ENCODE measurements around the gene RPL10. TPM values are rescaled to one million over a fixed set of nuclear protein-coding genes. Genes with fewer than 3 reads are reported as not detected.
A peak's percentile ranks its signal among the peaks of the same experiment; 100 is the strongest.

The RPL10 gene
- total and polyA plus RNA-seq, 7 experiments from 2014 or later, result 2,926 to 7,439 (median 5,067) TPM

DNA sequence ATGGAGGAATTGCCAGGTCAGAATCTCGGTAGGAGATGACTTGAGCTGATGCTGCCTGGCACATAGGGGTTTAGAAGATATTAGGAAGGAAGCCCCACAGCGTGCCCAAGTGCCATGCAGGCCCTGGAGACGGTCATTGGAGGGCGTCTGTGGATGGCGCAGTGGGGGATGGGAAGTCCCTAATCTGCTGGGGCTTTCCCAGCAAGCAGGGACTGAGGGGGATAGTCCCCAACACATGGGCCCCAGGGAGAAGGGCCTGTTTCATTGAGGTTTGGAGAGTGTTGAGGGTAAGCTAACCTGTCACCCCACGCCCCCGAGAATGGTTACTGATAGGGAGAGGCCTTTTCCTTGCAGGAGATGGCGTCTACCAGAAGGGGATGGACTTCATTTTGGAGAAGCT lies 21.0 kb downstream of the RPL10 start:
- ATAC-seq, result no peak
- Histone ChIP-seq H3K27ac (ENCODE audit: low read depth, low read length) (no peak overlapping the region), H3K4me3 (ENCODE audit: low read length) (no peak overlapping the region), H3K36me3 (ENCODE audit: control insufficient read depth in 2 of 3, insufficient read depth in 3 of 3, low read length in 3 of 3) (no peaks in the 10 kb centered on the region), H3K4me1 (ENCODE audit: control insufficient read depth in 2 of 2, insufficient read depth in 2 of 2, low read length in 2 of 2) (no peaks in the 10 kb centered on the region), H3K27me3 (ENCODE audit: control insufficient read depth in 2 of 2, insufficient read depth in 2 of 2, low read length in 2 of 2) (no peaks in the 10 kb centered on the region), H3K9me3 (ENCODE audit: control insufficient read depth in 2 of 3, low read length in 3 of 3) (no peaks in the 10 kb centered on the region)
- H3K36me3 Mint-ChIP-seq, result peaks cover 0 to 9% (median 3%) of the 10 kb centered on the region in 5 donors
- ChIA-PET CTCF (no interaction called here), POLR2A (interaction anchor here (0.5 kb wide), 1 partner anchor 97 kb away, joined by 3 read pairs; the partner anchor contains the start of gene FAM3A)
- no peaks in the 10 kb centered on the region for H3K27me3 Mint-ChIP-seq
- intact Hi-C loops (cut with micrococcal nuclease), result no loop called here
- H3K27ac Mint-ChIP-seq, result no peak overlapping the region
- DNase-seq, result no peak
- H3K4me1 Mint-ChIP-seq, result peaks cover 0 to 9% (median 4%) of the 10 kb centered on the region in 7 donors
- H3K9me3 Mint-ChIP-seq, result no peaks in the 10 kb centered on the region
- no peak overlapping the region for H3K4me3 Mint-ChIP-seq

DNA sequence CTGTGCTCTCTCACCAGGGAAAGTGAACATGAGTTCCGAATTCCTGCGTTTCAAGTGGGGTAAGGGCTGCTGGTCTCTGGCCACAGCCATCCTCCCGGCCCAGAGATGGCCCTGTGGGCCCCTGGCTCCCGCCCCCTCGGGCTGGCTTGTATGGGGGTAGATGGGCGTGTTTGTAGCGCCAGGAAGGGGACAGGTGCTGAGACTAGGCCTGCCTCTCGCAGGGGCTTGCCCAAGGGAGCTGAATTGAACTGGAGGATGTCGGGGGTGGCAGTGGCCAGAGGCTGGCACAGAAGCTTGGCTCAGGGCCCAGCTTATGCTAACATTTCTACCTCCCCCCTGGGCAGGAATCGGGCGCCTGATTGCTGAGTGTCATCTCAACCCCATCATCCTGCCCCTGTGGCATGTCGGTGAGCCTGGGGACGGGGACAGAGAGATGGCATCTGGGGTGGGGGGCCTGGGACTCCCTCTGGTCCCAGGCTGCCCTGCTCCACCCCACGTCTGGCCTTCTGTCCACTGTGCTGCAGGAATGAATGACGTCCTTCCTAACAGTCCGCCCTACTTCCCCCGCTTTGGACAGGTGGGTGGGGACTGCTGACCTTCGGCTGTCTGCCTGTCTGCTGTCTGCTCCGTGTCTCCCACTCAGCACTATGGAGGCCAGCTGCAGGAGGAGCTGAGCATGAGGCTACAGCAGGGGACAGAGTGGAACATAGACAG lies 21.7 kb downstream of the RPL10 start:
- H3K4me3 Mint-ChIP-seq, result no peak overlapping the region
- no peak overlapping the region for H3K27ac ChIP-seq (ENCODE audit: low read depth, low read length)
- no peaks in the 10 kb centered on the region for H3K4me1 ChIP-seq (ENCODE audit: control insufficient read depth in 2 of 2, insufficient read depth in 2 of 2, low read length in 2 of 2)
- H3K9me3 Mint-ChIP-seq, result no peaks in the 10 kb centered on the region
- H3K27ac Mint-ChIP-seq, result no peak overlapping the region
- ChIA-PET POLR2A (interaction anchor here (2.1 kb wide), 1 partner anchor 21 kb away, joined by 7 read pairs; no protein-coding TSS in a partner anchor), CTCF (no interaction called here)
- H3K4me1 Mint-ChIP-seq, result peaks cover 0 to 12% (median 4%) of the 10 kb centered on the region in 7 donors
- intact Hi-C loops (cut with micrococcal nuclease), result no loop called here
- H3K4me3 ChIP-seq (ENCODE audit: low read length), result no peak overlapping the region
- no peaks in the 10 kb centered on the region for H3K27me3 Mint-ChIP-seq
- H3K36me3 ChIP-seq (ENCODE audit: control insufficient read depth in 2 of 3, insufficient read depth in 3 of 3, low read length in 3 of 3), result no peaks in the 10 kb centered on the region
- H3K9me3 ChIP-seq (ENCODE audit: control insufficient read depth in 2 of 3, low read length in 3 of 3), result no peaks in the 10 kb centered on the region
- DNase-seq (no peak), ATAC-seq (no peak)
- H3K27me3 ChIP-seq (ENCODE audit: control insufficient read depth in 2 of 2, insufficient read depth in 2 of 2, low read length in 2 of 2), result no peaks in the 10 kb centered on the region
- H3K36me3 Mint-ChIP-seq, result peaks cover 0 to 9% (median 3%) of the 10 kb centered on the region in 5 donors

GRCh38 chrX:154420402-154420756 lies 22.2 kb downstream of the RPL10 start:
- Histone ChIP-seq H3K27me3 (ENCODE audit: control insufficient read depth in 2 of 2, insufficient read depth in 2 of 2, low read length in 2 of 2) (no peaks in the 10 kb centered on the region), H3K27ac (ENCODE audit: low read depth, low read length) (no peak overlapping the region), H3K4me3 (ENCODE audit: low read length) (no peak overlapping the region), H3K9me3 (ENCODE audit: control insufficient read depth in 2 of 3, low read length in 3 of 3) (no peaks in the 10 kb centered on the region), H3K36me3 (ENCODE audit: control insufficient read depth in 2 of 3, insufficient read depth in 3 of 3, low read length in 3 of 3) (no peaks in the 10 kb centered on the region), H3K4me1 (ENCODE audit: control insufficient read depth in 2 of 2, insufficient read depth in 2 of 2, low read length in 2 of 2) (no peaks in the 10 kb centered on the region)
- no peak overlapping the region for H3K27ac Mint-ChIP-seq
- intact Hi-C loops (cut with micrococcal nuclease), result no loop called here
- no peak for ATAC-seq
- peaks cover 0 to 7% (median 1%) of the 10 kb centered on the region in 5 donors for H3K36me3 Mint-ChIP-seq
- ChIA-PET CTCF (no interaction called here), POLR2A (interaction anchor here (0.5 to 2.1 kb wide), 3 partner anchors 9 to 45 kb away, joined by 3 to 7 read pairs (median 5); no protein-coding TSS in a partner anchor)
- no peaks in the 10 kb centered on the region for H3K9me3 Mint-ChIP-seq
- H3K4me1 Mint-ChIP-seq, result peaks cover 0 to 12% (median 4%) of the 10 kb centered on the region in 7 donors
- H3K27me3 Mint-ChIP-seq, result no peaks in the 10 kb centered on the region
- H3K4me3 Mint-ChIP-seq, result no peak overlapping the region
- no peak for DNase-seq

- H3K4me3 Mint-ChIP-seq, result peak overlapping the region in 4 of 10 donors; percentile 34 to 84 (median 80)
- H3K27me3 Mint-ChIP-seq, result no peaks in the 10 kb centered on the region
- peak overlapping the region in 2 of 9 donors; percentile 72 to 80 for H3K27ac Mint-ChIP-seq
- POLR2A ChIA-PET, result interaction anchor here (0.6 to 2.2 kb wide), 7 partner anchors 27 to 115 kb away, joined by 3 to 13 read pairs (median 6); partner anchors contain the start of genes RPL10 and SLC10A3
- H3K4me1 Mint-ChIP-seq, result peaks cover 7 to 40% (median 25%) of the 10 kb centered on the region in 7 donors
- ATAC-seq, result no peak
- CTCF ChIA-PET, result interaction anchor here (0.6 to 0.7 kb wide), 2 partner anchors 54 to 57 kb away, joined by 3 read pairs; no protein-coding TSS in a partner anchor
- no peaks in the 10 kb centered on the region for H3K9me3 Mint-ChIP-seq
- peaks cover 0 to under 1% (median 0%) of the 10 kb centered on the region in 3 experiments for H3K36me3 ChIP-seq (ENCODE audit: control insufficient read depth in 2 of 3, insufficient read depth in 3 of 3, low read length in 3 of 3)
- no peak for DNase-seq
- intact Hi-C loops (cut with micrococcal nuclease), result no loop called here
- H3K9me3 ChIP-seq (ENCODE audit: control insufficient read depth in 2 of 3, low read length in 3 of 3), result no peaks in the 10 kb centered on the region
- no peak overlapping the region for H3K4me3 ChIP-seq (ENCODE audit: low read length)
- H3K36me3 Mint-ChIP-seq, result peaks cover 0 to 8% (median 0%) of the 10 kb centered on the region in 5 donors
- no peaks in the 10 kb centered on the region for H3K27me3 ChIP-seq (ENCODE audit: control insufficient read depth in 2 of 2, insufficient read depth in 2 of 2, low read length in 2 of 2)
- H3K27ac ChIP-seq (ENCODE audit: low read depth, low read length), result peak overlapping the region; percentile 81
- H3K4me1 ChIP-seq (ENCODE audit: control insufficient read depth in 2 of 2, insufficient read depth in 2 of 2, low read length in 2 of 2), result peaks cover 0 to 4% of the 10 kb centered on the region in 2 donors
Measured at GRCh38 chrX:154426916-154427770, 29.0 kb downstream of the RPL10 start.

DNA sequence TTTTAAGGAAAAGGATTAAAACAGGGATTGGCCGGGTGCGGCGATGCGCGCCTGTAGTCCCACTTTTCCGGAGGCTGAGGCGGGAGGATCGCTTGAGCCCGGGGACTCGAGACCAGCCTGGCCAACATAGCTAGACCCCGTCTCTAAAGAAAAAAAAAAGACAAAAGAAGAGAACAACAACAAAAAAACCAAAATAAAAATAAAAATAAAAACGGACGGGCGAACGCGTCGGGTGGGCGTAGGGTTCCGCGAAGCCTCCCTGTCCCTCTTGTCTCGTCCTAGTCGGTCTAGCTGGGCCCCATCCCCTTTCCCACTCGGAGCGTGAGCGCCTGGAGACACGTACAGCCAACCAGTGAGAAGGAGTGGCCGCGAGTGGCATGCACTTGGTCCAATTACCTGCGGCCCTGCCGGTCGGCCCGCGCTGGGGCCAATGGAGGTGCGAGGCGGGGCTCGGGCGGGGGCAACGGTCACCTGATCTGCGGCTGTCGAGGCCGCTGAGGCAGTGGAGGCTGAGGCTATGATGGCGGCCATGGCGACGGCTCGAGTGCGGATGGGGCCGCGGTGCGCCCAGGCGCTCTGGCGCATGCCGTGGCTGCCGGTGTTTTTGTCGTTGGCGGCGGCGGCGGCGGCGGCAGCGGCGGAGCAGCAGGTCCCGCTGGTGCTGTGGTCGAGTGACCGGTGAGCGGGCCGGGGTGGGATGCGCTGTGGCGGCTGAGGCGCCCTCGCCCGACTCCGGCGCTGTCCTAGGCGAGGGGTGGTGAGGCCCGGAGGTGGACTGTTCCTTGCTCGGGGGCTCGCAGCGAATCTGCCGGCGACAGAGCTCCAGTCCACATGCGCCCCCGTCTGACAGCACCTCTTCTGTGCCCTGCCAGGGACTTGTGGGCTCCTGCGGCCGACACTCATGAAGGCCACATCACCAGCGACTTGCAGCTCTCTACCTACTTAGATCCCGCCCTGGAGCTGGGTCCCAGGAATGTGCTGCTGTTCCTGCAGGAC lies 30.3 kb downstream of the RPL10 start, which contains the start of gene ATP6AP1:
Gene ATP6AP1, plus strand, starts transcription at position 502 of the 996 bp plus-strand sequence. Its CDS starts 16 bp downstream, at position 518.
- peak; percentile 98 for ATAC-seq
- H3K27ac ChIP-seq (ENCODE audit: low read depth, low read length), result peak within 1 kb of the TSS; percentile 81
- H3K36me3 Mint-ChIP-seq, result peaks cover 0 to 8% (median 0%) of the 10 kb centered on the region in 5 donors
- peak within 1 kb of the TSS; percentile 76 to 91 (median 82) for H3K27ac Mint-ChIP-seq
- peaks cover 0 to under 1% (median 0%) of the 10 kb centered on the region in 11 donors for H3K9me3 Mint-ChIP-seq
- no peaks in the 10 kb centered on the region for H3K27me3 ChIP-seq (ENCODE audit: control insufficient read depth in 2 of 2, insufficient read depth in 2 of 2, low read length in 2 of 2)
- H3K4me3 ChIP-seq (ENCODE audit: low read length), result peak within 1 kb of the TSS; percentile 55
- H3K4me1 ChIP-seq (ENCODE audit: control insufficient read depth in 2 of 2, insufficient read depth in 2 of 2, low read length in 2 of 2), result peaks cover 0 to 4% of the 10 kb centered on the region in 2 donors
- peak; percentile 72 to 90 (median 85) for DNase-seq
- no peaks in the 10 kb centered on the region for H3K27me3 Mint-ChIP-seq
- peaks cover 7 to 39% (median 24%) of the 10 kb centered on the region in 7 donors for H3K4me1 Mint-ChIP-seq
- intact Hi-C loops (cut with micrococcal nuclease), result loop anchor here (1.0 kb wide), 3 partner anchors 8 to 57 kb away; no protein-coding TSS in a partner anchor
- CTCF ChIA-PET, result interaction anchor here (0.7 to 1.6 kb wide), 2 partner anchors 55 to 418 kb away, joined by 3 to 5 read pairs; no protein-coding TSS in a partner anchor
- no peaks in the 10 kb centered on the region for H3K9me3 ChIP-seq (ENCODE audit: control insufficient read depth in 2 of 3, low read length in 3 of 3)
- peak within 1 kb of the TSS; percentile 77 to 86 (median 82) for H3K4me3 Mint-ChIP-seq
- peaks cover 0 to 13% (median 0%) of the 10 kb centered on the region in 3 experiments for H3K36me3 ChIP-seq (ENCODE audit: control insufficient read depth in 2 of 3, insufficient read depth in 3 of 3, low read length in 3 of 3)
- POLR2A ChIA-PET, result interaction anchor here (0.6 to 3.0 kb wide), 17 partner anchors 8 to 459 kb away, joined by 3 to 15 read pairs (median 3); partner anchors contain the start of genes FAM50A, SLC10A3 and TAFAZZIN
